Central memory CD4-positive, alpha-beta T cell (primary cell): ENCODE measurements around the gene NLRC5.
"Not testable (repeated sequence)": the region's sequence is repeated elsewhere in the genome, so short reads cannot be mapped to it uniquely, and the experiment has no call there.

Experiments
- DNase-seq: peaks from one replicate; pipeline ENCODE4 v3.0.0; 2022

NLRC5 gene

DNA sequence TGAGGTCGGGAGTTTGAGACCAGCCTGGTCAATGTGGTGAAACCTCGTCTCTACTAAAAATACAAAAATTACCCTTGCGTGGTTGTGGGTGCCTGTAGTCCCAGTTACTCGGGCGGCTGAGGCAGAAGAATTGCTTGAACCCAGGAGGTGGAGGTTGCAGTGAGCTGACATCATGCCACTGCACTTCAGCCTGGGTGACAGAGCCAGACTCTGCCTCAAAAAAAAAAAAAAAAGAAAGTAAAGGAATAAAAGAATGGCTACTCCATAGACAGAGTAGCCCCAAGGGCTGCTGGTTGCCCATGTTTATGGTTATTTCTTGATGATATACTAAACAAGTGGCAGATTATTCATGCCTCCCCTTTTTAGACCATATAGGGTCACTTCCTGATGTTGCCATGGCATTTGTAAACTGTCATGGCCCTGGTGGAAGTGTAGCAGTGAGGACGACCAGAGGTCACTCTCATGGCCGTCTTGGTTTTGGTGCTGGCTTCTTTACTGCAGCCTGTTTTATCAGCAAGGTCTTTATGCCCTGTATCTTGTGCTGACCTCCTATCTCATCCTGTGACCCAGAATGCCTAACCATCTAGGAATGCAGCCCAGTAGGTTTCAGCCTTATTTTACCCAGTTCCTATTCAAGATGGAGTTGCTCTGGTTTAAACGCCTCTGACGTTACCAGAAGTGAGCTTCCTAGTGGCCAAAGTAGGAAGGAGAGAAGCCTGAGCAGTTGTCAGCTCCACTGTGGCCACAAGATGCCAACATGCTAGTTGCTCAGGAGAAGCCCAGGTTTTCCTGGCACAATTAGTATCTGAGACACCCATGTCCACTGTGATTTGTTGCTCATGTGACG is 120.1 kb downstream of the NLRC5 start:
- not testable (repeated sequence) for DNase-seq

DNA sequence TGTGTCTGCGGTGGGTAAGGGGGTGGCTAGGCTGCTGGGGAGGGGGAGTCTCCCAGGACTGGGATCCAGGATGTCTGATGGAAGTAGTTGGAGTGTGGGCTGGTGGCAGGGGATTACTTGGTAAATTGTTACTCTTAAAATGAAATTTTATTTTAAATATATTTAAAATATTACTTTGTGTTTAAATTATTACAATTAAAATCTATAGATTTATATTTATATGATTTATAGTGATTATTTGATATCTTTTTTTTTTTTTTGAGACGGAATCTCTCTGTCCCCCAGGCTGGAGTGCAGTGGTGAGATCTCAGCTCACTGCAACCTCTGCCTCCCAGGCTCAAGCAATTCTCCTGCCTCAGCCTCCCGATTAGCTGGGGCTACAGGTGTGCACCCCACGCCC is 121.6 kb downstream of the NLRC5 start:
- no peak for DNase-seq

DNA sequence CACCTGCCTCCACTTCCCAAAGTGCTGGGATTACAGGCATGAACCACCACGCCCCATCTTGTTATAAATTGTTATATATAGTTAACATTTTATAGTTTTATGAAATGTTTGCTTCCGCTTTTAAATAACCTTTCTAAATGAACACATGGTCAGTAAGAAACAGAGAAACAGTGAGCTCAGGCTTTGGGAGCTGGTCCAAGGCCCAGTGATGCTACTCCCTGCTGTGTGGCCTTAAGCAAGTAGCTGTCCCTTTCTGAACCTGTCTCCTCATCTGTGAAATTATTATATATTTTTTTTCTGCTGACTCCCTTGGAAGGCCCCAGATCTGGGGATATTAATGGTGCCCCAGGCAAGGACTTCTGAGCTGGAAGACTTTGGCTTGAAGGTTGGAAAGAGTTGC is 122.1 kb downstream of the NLRC5 start:
- DNase-seq = no peak

DNA sequence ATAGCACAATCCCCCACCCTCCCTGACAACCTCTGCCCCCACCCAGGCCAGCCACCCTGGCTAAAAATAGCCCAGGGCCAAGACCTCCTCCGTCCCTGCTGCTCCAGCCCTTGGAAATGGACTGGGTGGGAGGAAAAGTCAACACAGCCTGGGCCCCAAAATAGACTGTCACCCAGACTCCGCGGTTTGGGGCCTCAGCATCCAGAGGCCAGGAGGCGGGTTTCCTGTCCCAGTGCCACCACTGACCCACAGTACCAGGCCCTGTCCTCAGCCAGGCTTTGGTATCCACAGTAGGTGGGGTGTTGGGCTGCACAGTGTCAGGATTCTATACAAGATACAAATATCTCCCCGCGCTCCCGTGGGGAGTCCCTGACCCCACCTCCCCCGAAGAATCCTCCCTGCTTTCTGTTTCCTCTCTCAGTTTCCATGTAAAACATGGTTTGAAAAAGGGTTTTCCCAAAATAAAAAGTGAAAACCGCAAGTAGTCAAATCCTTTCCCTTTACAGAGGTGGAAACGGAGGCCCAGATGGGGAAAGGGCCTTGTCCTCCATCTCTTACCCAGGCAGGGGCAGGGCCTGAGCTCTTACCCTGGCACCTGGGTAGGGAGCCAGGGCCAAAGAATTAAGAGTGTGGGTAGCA is 123.2 kb downstream of the NLRC5 start:
- DNase-seq = no peak

DNA sequence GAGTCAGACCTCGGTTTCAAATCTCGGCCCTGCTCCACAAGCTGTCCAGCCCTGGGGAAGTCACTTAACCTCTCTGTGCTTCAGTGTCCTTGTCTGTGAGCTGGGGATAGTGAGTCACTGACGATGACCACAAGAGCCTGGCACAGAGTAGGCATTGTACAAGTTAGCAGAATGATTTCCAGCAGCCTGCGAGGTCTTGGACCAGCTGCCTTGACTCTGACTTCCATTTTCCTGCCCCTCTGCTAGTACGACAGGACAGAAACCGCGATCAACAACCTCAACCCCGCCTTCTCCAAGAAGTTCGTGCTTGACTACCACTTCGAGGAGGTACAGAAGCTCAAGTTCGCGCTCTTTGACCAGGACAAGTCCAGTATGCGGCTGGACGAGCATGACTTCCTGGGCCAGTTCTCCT is 123.7 kb downstream of the NLRC5 start:
- DNase-seq = no peak

DNA sequence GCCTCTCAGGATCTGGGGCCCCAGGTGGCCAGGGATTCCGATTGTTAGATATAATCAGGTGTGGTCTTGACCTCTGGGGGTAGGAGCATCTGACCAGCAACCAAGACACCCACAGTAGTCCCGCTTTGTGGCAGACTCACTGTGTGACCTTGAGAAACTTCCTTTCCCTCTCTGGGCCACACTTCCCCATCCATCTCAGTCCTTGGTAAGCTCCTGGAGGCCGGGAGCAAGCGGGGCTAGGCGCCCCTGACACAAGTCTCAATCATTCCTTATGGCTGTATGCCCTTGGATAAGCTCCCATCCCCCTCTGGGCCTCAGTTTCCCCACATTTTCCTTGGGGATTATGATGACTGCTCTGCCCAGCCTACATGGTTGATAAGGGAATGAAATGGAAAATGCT is 124.3 kb downstream of the NLRC5 start:
- DNase-seq = no peak

DNA sequence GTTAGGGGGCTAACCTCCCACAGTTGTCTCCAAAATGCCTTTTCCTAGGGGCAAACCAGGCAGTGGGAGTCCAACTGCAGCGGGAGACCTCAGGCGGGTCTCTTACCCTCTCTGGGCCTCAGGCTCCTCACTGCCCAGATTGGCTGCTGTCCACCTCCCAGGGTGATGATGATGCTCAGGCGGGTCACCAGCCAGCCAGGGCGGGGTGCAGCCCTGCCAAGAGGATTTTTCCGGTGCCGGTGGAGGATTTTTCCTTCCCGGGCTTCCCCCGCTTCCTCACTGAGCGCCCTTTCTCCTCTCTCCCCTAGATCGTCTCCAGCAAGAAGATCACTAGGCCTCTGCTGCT is 125.8 kb downstream of the NLRC5 start:
- DNase-seq = no peak

DNA sequence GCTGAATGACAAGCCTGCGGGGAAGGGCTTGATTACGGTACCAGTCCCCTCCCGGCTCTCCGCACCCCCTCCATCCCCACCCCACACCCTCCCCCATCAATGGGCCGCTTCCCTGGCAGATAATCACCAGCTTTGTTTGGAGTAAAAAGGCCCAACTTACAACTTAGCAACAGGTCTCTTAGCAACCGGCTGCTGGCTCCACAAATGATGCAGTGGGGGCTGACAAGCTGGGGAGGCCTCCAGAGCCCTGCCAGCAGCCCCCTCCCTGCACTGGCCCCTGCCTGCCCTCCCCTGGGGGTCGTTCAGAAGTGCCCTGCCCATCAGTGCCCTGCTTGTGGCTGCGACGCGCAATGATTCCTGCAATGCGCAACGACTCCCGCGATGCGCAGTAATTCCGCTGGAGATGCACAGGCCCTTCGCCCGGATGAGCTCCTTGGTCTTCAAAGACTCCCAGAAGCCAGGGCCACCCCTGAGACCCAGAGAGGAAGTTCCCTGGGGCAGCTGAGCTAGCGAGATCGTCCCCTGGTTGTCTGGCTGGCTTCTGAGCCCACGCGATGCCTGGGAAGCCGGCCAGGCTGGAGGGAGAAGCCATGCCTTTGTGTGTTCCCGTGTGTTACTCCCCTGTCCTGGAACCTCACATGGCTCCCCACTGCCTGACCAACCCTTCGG is 126.3 kb downstream of the NLRC5 start:
- DNase-seq = no peak

DNA sequence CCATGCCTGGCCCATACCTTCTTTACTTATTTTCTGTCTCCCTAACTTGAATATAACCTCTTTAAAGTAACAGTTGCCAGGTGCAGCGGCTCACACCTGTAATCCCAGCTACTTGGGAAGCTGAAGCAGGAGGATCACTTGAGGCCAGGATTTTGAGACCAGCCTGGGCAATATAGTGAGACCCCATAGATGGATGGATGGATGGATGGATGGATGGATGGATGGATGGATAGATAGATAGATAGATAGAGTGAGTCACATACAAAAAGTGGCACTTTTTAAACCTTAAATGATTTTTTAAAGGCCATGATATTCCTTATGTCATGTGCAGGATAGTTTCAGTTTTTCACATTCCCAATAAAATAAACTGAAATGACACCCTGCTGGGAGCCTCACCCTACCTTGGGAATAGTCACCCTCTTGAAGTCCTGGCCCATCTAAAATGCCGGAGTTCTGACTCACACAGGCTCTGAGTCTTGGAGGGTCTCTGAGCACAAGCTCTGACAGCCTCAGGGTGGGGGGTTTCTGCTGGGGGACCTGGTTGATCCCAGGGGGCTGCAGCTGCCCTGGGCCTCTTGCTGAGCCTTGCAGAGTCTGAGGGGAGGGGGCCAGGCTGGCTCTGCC is 129.2 kb downstream of the NLRC5 start:
- DNase-seq = no peak

DNA sequence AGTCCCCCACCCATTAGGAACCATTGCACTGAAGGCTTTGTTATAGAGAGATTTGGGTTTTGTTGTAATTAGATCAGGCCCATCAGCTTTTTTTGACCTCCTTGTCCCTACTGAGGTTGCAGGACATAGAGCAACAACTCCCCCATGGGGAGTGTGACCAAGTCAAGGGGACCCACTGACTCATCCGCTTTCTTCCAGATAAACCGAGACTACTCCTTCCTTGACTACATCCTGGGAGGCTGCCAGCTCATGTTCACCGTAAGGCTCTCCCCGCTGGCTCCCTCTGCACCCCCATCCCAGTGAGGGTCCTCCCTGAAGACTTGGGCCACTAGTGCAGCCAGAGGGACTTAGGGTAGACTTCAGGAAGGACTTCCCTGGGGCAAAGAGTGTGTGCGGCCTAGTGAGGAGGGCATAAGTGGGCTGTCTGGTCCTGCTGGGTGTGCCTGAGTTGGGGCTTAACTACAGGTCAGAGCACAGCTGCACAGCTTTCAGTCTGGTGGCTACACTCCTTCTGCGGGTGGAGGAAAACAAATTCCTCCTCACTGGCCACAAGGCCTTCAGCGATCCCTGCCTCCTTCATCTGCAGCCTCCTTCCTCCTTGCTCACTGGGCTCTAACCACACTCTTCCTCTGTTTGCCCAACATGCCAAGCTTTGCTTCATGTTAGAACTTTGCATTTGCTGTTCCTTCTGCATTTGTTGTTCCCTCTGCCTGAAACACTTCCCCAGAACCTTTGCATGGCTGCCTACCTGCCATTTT is 134.0 kb downstream of the NLRC5 start:
- no peak for DNase-seq

DNA sequence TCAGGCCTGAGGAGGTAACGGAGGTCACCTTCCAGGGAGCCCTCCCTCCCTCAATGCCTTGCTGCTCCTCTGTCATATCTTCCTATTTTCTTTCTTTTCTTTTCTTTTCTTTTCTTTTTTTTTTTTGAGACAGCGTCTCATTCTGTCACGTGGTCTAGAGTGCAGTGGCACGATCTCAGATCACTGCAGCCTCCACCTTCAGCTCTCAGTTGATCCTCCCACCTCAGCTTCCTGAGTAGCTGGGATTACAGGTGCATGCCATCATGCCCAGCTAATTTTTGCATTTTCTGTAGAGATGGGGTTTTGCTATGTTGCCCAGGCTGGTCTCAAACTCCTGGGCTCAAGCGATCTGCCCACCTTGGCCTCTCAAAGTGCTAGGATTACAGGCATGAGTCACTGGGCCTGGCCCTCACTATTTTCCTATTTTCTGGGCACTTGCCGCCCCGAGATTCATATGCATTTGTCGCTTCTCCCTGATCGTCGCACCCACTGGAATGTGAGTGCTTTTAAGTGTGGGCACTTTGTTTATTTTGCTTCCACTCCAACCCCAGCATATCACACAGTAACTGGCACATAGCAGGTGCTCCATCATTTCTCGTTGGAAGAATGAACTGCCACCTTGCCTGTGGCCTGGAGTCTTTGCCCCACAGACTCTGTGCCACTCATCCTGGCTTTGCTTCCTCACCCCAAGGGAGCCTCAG is 134.8 kb downstream of the NLRC5 start:
- no peak for DNase-seq

DNA sequence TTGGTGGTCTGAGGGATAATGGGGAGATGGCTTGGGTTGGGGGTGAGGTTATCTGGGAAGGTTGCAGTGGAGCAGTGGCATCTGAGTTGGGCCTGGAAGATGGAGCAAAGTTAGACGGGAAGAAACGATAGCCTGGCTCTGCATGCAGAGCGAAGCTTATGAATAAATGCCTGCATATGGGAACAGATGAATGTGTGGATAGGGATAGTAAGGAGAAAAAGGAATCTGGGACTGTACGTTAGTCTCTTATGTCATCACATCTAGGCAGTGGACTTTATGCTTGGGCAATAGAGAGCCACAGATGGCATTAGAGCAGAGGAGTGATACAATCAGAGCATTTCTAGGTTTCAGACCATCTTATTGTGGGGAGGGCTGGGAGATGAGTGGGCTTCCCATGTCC is 136.0 kb downstream of the NLRC5 start:
- DNase-seq = no peak

DNA sequence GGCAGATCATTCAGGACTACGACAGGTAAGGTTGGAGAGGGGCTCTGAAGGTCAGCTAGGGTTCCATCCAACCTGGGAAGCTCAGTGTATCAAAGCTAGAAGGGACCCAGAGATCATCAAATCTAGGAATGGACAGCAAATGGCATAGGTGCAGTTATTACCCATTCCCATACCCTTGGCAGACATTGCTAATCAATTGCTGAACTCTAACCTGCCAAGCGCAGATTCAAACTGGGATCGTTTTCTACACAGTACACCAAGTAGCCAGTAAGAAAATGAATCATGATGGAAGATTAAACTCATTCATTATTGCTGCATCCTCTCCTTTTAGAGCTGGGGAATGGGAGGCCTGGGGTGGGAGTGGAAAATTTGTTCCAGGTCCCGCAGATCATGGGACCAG is 136.6 kb downstream of the NLRC5 start:
- DNase-seq = no peak

DNA sequence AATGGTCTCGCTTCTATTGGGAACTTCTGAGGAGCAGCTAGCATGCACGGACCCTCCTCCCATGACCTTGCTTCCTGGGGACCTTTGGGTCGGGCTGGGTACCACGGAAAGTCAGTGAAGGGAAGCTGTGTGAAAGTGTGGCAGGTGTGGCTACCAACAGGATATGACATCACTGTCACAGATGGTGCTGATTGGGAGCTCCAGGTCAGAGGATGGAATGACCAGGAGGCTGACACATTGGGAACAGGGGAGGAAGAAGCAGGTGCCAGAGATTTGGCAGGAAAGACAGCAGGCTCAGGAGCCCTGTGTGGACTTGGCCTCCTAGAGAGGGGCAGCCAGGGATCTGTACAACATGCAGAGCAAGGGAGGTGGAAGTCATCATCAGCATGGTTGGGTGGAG is 137.1 kb downstream of the NLRC5 start:
- no peak for DNase-seq

DNA sequence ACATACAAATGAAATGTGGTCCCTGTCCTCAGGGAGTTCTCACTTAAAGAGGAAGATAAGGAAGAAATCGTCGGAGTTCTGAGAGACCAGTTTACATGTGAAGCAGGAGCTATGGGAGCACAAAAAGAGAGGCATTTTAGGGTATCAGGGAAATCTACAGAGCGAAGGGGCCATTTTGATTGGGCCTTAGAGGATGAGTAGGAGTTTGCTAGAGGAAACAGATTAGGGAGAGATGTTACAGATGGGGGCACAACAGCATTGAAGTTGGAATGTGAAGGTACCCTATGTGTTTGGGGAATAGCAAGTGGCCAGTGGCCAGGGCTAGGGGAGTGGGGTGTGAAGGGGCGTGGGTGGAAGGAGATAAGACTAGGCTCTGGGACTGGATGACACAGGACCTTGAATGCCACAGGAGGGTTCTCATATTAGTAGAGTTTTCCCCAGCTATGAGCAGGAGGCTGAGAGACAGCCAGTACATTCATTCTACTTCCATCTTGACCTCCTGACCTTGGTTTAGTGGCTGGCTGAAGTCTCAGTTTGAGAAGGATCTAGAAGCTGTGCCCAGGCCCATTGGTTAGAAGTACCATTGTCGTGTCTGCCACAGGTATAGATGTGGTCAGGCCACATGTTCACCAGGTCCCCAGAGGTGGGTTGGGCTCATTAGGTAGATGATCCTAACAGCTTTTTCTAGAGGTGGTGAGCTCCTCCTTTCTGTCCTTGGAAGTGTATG is 137.8 kb downstream of the NLRC5 start:
- DNase-seq = no peak

DNA sequence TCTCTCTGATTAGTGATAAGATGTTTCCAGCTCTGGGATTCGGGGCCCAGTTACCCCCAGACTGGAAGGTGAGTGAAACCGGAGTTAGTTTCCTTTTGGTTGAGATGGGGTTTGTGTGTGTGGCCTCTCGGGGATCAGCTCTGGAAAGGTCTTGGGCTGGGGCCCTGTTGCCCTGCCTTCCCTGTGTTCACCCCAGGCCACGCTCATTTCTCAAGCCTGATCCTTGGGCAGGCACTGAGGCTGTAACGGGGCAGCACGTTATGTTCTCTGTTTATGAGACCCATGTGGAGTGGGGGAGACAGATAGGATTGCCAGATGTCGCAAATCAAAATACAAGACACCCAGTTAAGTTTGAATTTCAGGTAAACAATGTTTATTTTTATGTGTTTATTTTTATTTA is 138.5 kb downstream of the NLRC5 start:
- no peak for DNase-seq

DNA sequence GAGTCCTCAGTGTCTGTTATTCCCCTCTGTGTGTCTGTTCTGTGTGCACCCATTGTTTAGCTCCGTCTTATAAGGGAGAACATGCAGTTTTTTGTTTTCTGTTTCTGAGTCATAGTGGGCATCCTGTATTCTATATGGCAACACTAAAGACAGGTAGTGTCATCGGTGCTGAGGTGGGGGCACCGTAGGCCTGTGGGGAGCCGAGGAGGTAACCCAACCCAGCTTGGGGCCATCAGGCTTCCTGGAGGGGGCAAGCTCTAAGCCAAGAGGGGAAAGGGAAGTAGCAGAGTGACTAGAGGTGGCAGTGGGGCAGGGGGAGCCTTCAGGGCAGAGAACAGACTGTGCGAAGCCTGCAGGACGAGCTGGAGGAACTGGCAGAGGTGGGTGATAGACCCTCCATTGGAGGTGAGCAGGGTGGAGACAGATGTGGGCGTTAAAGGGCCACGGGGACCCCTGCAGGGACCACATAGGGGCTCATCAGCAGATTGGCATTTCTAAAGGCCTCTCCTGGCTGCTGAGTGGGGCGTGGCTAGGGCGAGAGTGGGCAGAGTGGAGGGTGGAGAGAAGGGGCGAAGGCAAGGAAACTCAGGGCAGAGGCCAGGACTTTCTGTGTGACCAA is 139.5 kb downstream of the NLRC5 start:
- DNase-seq = peak; percentile 24

DNA sequence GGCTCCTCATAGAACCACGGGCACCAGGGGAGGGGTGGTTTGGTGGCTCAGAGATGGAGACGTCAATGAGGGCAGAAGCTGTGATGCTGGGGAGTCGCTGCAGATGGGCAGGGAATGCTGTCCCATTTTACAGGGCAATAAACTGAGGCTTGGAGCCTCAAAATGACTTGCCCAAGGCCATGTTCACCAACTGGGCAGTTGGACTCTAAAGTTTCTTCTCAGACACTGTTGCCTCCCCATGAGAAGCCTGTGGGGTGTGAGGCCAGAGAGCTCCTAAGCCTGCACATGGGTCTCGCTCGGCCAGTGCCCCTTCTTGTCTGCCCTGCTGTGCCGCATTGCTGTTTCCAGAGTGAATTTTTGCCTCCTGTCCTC is 141.6 kb downstream of the NLRC5 start:
- no peak for DNase-seq

DNA sequence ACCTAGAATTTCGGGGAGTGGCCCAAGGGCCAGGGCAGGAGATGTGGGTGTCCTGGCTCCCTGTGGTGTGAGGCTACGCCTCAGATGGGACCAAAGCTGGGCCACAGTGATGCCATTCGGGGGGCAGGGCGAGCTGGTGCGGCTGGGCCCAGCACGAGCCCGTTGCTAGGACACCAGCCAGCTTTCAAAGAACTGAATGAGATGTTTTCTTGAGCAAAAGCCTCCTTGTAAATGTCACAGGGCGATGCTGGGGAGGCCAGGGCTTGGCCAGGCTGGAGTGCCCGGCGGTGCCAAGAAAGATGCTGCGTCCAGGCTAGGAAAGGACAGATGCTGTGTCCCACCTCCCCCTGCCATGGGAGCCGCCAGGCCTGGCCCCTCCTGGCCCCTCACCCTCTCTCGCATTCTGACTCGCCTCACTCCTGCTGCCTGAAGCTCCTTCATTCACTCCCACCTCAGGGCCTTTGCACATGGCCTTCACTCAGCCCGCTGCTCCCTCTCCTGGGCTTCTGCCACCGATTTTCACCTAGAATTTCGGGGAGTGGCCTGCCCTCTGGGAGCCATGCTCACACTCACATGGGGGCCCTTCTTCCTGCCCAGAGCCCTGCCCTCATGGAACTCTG is 142.1 kb downstream of the NLRC5 start:
- DNase-seq = no peak

DNA sequence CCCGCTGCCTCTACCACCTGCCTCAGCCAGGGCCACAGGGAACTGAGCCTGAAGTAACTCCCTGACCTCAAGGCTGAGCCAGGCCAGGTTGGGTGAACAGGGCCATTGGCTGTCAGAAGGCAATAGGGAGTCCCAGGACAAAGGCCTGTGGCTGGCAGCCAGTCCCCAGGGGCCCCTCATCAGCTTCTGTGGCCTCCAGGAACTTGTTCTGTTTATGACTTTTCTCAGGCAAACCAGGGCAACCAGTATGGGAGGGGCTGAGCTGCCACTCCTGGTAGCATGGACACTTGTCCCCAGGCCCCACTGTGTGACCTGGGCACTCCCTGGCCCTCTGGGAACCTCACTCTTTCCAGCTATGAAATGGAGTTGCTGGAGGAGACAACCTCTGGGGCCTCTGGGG is 143.1 kb downstream of the NLRC5 start:
- DNase-seq = no peak

DNA sequence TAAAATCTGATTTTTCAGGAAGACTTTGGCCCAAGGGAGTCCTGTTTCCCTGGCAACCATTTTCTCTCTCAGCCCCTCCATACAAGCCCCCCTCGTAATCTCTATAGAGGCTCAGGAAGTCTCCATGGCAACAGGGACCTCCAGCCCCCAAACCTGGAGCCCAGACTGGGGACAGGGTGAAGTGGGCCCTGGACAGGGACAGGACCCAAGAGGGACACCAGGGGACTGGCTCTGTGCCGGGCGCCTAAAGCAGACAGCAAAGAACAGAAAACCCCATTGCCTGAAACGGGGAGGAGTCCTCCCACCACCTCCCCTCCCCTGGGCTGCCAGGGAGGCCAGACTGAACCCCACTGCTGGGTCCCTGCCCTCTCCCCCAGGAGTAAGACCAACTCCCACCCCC is 143.7 kb downstream of the NLRC5 start:
- no peak for DNase-seq
